NOMO-1 (cell line): ENCODE measurements around the gene RSAD1.

Experiments
- DNase-seq, 2 experiments: peaks; one replicate each; lab custom pipeline; 2025; ENCODE audit not compliant: unreplicated experiment in 2 of 2; lab: John Stamatoyannopoulos, UW

Gene RSAD1

GRCh38 chr17:50517011-50517410 is 38.4 kb downstream of the RSAD1 start:
- no peak for DNase-seq

- no peak for DNase-seq
Measured at GRCh38 chr17:50517504-50518383, 39.1 kb downstream of the RSAD1 start.

- no peak for DNase-seq
Measured at GRCh38 chr17:50518384-50519023, 39.8 kb downstream of the RSAD1 start.

- DNase-seq = no peak
Measured at GRCh38 chr17:50519141-50519834, 40.6 kb downstream of the RSAD1 start.

- no peak for DNase-seq
Measured at GRCh38 chr17:50520483-50520882, 41.8 kb downstream of the RSAD1 start.

- DNase-seq = no peak
Measured at GRCh38 chr17:50521514-50521913, 42.9 kb downstream of the RSAD1 start.

GRCh38 chr17:50522766-50523165 is 44.1 kb downstream of the RSAD1 start:
- no peak for DNase-seq

GRCh38 chr17:50523208-50523607 is 44.5 kb downstream of the RSAD1 start:
- DNase-seq = no peak

GRCh38 chr17:50524838-50525237 is 46.2 kb downstream of the RSAD1 start:
- DNase-seq = no peak

- DNase-seq = peak; percentile 12 to 18
Measured at GRCh38 chr17:50527155-50527762, 48.6 kb downstream of the RSAD1 start.

GRCh38 chr17:50527949-50528474 is 49.4 kb downstream of the RSAD1 start:
- no peak for DNase-seq

- no peak for DNase-seq
Measured at GRCh38 chr17:50529849-50530248, 51.2 kb downstream of the RSAD1 start.

GRCh38 chr17:50531428-50532025 is 52.9 kb downstream of the RSAD1 start:
- no peak for DNase-seq

GRCh38 chr17:50532452-50533024 is 53.9 kb downstream of the RSAD1 start, which contains the start of gene EPN3:
EPN3 (plus strand) TSS chr17:50532735; CDS start chr17:50536557, 3,822 bp downstream.
- no peak for DNase-seq

- DNase-seq = no peak
Measured at GRCh38 chr17:50533185-50533584, 54.5 kb downstream of the RSAD1 start.

GRCh38 chr17:50533720-50534148 is 55.1 kb downstream of the RSAD1 start:
- no peak for DNase-seq

- DNase-seq = no peak
Measured at GRCh38 chr17:50534222-50534978, 55.7 kb downstream of the RSAD1 start.

GRCh38 chr17:50534979-50535326 is 56.3 kb downstream of the RSAD1 start:
- DNase-seq = no peak

- DNase-seq = no peak
Measured at GRCh38 chr17:50535407-50535806, 56.7 kb downstream of the RSAD1 start.
